Mesothelial cell of epicardium (in vitro differentiated cells): ENCODE measurements around the gene TAS2R40. TPM values are rescaled to one million over a fixed set of nuclear protein-coding genes. Genes with fewer than 3 reads are reported as not detected.

Source experiments
- DNase-seq, 2 experiments: peaks; one replicate each; pipeline ENCODE4 v3.0.0; 2021; ENCODE audit warnings: low spot score in 2 of 2; ENCODE audit not compliant: unreplicated experiment in 2 of 2
- H3K27ac Mint-ChIP-seq: 2 replicates; pipeline ENCODE4 v1.8.0; 2021; ENCODE audit warnings: mixed read lengths
- H3K27me3 Mint-ChIP-seq: 2 replicates; pipeline ENCODE4 v1.8.0; 2021; ENCODE audit warnings: low read depth, mixed read lengths
- H3K36me3 Mint-ChIP-seq: 2 replicates; pipeline ENCODE4 v1.8.0; 2021; ENCODE audit warnings: mixed read lengths
- H3K4me1 Mint-ChIP-seq: 2 replicates; pipeline ENCODE4 v1.8.0; 2021; ENCODE audit warnings: mixed read lengths
- H3K4me3 Mint-ChIP-seq: 2 replicates; pipeline ENCODE4 v1.8.0; 2021; ENCODE audit warnings: mild to moderate bottlenecking, moderate library complexity, mixed read lengths
- H3K9me3 Mint-ChIP-seq: 2 replicates; pipeline ENCODE4 v1.8.0; 2021; ENCODE audit warnings: mixed read lengths
- CTCF ChIP-seq: fragments of 200-600 bp; sonication (generic); IDR thresholded peaks from one replicate; pipeline ENCODE4 v1.5.0; 2021; ENCODE audit warnings: antibody characterized with exemption; ENCODE audit not compliant: unreplicated experiment
- total RNA-seq: library from RNA; stranded (reverse); gene quantifications from 3 replicates; pipeline ENCODE4 v1.2.1, GENCODE V29; 2021

The TAS2R40 gene
- total RNA-seq, 1 donor from 2014 or later, result not detected

DNA sequence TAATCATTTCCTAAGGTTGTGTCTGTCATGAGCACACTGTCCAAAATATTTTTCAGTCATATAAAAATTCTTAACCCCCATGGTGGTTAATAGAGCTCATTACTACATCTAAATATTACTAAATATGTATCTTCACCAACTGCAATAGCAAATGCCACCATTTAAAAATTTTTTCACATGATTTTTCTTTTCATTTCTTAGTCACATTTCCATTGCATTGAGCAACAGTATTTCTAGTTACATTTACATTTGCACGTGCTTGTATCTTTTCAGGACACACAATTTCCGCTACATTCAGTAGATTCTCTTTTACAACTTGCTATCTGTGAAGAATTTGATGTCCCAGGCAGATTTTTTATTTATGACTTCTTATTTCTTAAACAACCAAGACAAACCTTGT is 5.2 kb upstream of the TAS2R40 start:
- no peak for TF ChIP-seq CTCF
- Mint-ChIP-seq H3K27ac (no peak overlapping the region), H3K4me3 (no peak overlapping the region), H3K27me3 (peaks cover 7% of the 10 kb centered on the region), H3K4me1 (no peaks in the 10 kb centered on the region), H3K36me3 (no peaks in the 10 kb centered on the region), H3K9me3 (peaks cover 11% of the 10 kb centered on the region)
- DNase-seq, result no peak

DNA sequence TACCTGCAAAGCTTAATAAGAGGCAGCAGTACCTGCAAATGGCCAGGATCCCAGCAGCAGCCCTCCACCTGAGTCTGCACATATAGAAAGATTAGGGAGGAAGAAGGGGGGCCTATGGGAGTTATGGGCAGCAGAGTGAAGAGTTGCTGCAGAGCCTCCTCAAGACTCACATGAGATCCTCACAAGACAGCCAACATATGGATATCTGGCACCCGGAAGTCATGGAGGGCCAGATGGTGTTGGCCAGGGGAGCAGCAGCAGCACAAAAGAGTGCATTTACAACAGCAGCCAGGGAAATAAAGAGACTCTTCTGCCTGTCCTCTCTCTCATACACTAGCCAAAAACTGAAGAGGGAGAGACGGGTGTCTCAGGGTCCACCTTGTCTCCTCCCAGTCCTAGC is 4.0 kb upstream of the TAS2R40 start:
- H3K36me3 Mint-ChIP-seq, result no peaks in the 10 kb centered on the region
- no peak for DNase-seq
- H3K4me1 Mint-ChIP-seq, result no peaks in the 10 kb centered on the region
- no peak for TF ChIP-seq CTCF
- no peak overlapping the region for H3K4me3 Mint-ChIP-seq
- H3K9me3 Mint-ChIP-seq, result peaks cover 7% of the 10 kb centered on the region
- peaks cover 12% of the 10 kb centered on the region for H3K27me3 Mint-ChIP-seq
- H3K27ac Mint-ChIP-seq, result no peak overlapping the region

DNA sequence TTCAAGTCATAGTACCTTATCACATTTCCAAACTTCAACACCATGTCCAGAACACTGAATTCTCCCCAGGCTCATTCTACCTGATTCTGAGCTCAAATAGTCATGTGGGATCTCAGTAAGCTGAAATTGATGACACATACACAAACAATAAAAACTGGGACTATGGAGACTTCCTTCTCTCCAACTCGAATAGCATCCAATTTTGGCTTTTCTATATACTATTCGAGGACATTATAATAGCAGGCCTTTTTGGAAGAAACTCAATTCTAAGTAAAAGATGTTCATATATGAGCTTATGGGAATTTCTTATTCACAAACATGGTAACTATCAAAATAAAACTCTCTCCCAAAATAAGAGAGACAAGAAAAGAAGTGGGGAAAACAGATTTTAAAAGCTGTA is 551 bp upstream of the TAS2R40 start:
- Mint-ChIP-seq H3K27me3 (peaks cover 14% of the 10 kb centered on the region), H3K4me3 (no peak overlapping the region), H3K36me3 (no peaks in the 10 kb centered on the region), H3K9me3 (no peaks in the 10 kb centered on the region), H3K27ac (no peak overlapping the region), H3K4me1 (peaks cover 6% of the 10 kb centered on the region)
- DNase-seq, result no peak
- no peak for TF ChIP-seq CTCF

DNA sequence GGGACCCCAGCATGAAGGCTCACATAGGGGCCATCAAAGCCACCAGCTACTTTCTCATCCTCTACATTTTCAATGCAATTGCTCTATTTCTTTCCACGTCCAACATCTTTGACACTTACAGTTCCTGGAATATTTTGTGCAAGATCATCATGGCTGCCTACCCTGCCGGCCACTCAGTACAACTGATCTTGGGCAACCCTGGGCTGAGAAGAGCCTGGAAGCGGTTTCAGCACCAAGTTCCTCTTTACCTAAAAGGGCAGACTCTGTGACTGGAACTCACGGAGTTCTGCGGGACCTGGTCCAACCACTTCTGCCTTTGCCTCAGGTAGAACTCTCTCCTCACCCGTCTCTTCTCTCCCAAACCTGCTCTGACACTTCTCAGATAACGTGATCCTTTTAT is 945 bp downstream of the TAS2R40 start:
- Mint-ChIP-seq H3K4me3 (no peak overlapping the region), H3K36me3 (no peaks in the 10 kb centered on the region), H3K27ac (no peak overlapping the region), H3K4me1 (peaks cover 8% of the 10 kb centered on the region), H3K27me3 (peaks cover 14% of the 10 kb centered on the region), H3K9me3 (no peaks in the 10 kb centered on the region)
- DNase-seq, result no peak
- no peak for TF ChIP-seq CTCF

- Mint-ChIP-seq H3K4me3 (no peak overlapping the region), H3K27me3 (peaks cover 9% of the 10 kb centered on the region), H3K27ac (no peak overlapping the region), H3K36me3 (no peaks in the 10 kb centered on the region), H3K4me1 (peaks cover 13% of the 10 kb centered on the region), H3K9me3 (no peaks in the 10 kb centered on the region)
- TF ChIP-seq CTCF, result no peak
- no peak for DNase-seq
Observed at GRCh38 chr7:143223784-143224183, 1.9 kb downstream of the TAS2R40 start.

DNA sequence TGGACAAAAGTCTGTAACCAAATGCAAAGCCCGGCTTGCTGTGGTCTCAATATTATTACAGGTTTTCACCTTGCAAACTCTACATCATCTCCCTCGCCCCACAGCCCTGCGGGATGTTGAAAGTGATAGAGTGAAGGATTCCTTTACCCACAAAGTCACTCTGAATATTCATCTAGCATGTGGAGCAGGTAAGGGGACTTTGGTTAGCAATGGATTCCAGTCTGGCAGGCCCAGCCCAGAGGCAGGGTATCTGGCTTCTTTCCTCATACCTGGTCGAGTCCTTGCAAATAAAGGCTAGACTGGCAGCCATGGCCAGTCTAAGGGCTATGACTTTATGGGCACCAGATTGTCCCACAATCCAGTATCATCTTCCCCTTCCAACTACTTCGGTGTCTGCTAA is 3.2 kb downstream of the TAS2R40 start:
- H3K27ac Mint-ChIP-seq, result no peak overlapping the region
- peaks cover 7% of the 10 kb centered on the region for H3K27me3 Mint-ChIP-seq
- peaks cover 21% of the 10 kb centered on the region for H3K4me1 Mint-ChIP-seq
- H3K4me3 Mint-ChIP-seq, result no peak overlapping the region
- TF ChIP-seq CTCF, result no peak
- DNase-seq, result no peak
- H3K36me3 Mint-ChIP-seq, result no peaks in the 10 kb centered on the region
- no peaks in the 10 kb centered on the region for H3K9me3 Mint-ChIP-seq
